Lung (tissue), 12 donors: Measurements from ENCODE around the gene RCE1. TPM values are rescaled to one million over a fixed set of nuclear protein-coding genes. Genes with fewer than 3 reads are reported as not detected.
"Not testable (repeated sequence)": the region's sequence is repeated elsewhere in the genome, so short reads cannot be mapped to it uniquely, and the experiment has no call there.

ENCODE experiments used
- ATAC-seq: fragments of 200-7000 bp; cut with Tn5 transposase; one replicate; pipeline ENCODE4 v1.9.1; 2020; ENCODE audit warnings: moderate number of reproducible peaks; ENCODE audit not compliant: insufficient read depth, low FRiP score
- DNase-seq, 3 donors: peaks; one replicate each; pipeline ENCODE4 v3.0.0-alpha.2; 2013 to 2017
- H3K27ac ChIP-seq, 2 donors: one replicate each; pipeline ENCODE4 v1.5.1; 2013; ENCODE audit warnings: mild to moderate bottlenecking in 2 of 2, moderate library complexity in 2 of 2, control low read depth in 1 of 2, inconsistent platforms in 1 of 2, low read depth in 1 of 2, low read length in 1 of 2
- H3K27me3 ChIP-seq, 3 donors: one replicate each; pipeline ENCODE4 v1.5.1; 2013; ENCODE audit warnings: low read length in 2 of 3; ENCODE audit not compliant: control insufficient read depth in 3 of 3, insufficient read depth in 3 of 3
- H3K36me3 ChIP-seq, 4 donors: one replicate each; pipeline ENCODE4 v1.5.1; 2013; ENCODE audit warnings: low read length in 4 of 4, mild to moderate bottlenecking in 1 of 4, moderate library complexity in 1 of 4; ENCODE audit not compliant: control insufficient read depth in 4 of 4, insufficient read depth in 4 of 4
- H3K4me1 ChIP-seq, 5 donors: one replicate each; pipeline ENCODE4 v1.5.1; 2013; ENCODE audit warnings: low read length in 5 of 5, mild to moderate bottlenecking in 2 of 5, moderate library complexity in 1 of 5; ENCODE audit not compliant: control insufficient read depth in 5 of 5, insufficient read depth in 5 of 5
- H3K4me3 ChIP-seq: one replicate; pipeline ENCODE4 v1.5.1; 2013; ENCODE audit warnings: mild to moderate bottlenecking, control low read depth, moderate library complexity
- H3K9ac ChIP-seq, 2 donors: one replicate each; pipeline ENCODE4 v1.5.1; 2013; ENCODE audit warnings: low read length in 2 of 2, control low read depth in 1 of 2; ENCODE audit not compliant: insufficient read depth in 1 of 2
- H3K9me3 ChIP-seq, 4 donors: one replicate each; pipeline ENCODE4 v1.5.1; 2013; ENCODE audit warnings: low read length in 3 of 4, mild to moderate bottlenecking in 1 of 4, moderate library complexity in 1 of 4; ENCODE audit not compliant: control insufficient read depth in 4 of 4, insufficient read depth in 3 of 4
- CTCF ChIP-seq: IDR thresholded peaks from 2 replicates; pipeline ENCODE4 v1.5.1; 2012; ENCODE audit warnings: mild to moderate bottlenecking; ENCODE audit errors: control extremely low read depth, extremely low read depth
- WGBS, 2 donors: extraction: QIAGEN DNeasy Blood & Tissue Kit; methylation state at CpG; one replicate each; pipeline ENCODE4 v1.1.7; 2013; 5-methylcytosine and 5-hydroxymethylcytosine counted together
- polyA plus RNA-seq, 2 donors: library from polyadenylated mRNA; stranded (reverse); fragments of 200-250 nt; gene quantifications; one replicate each; pipeline ENCODE4 v1.2.1, GENCODE V29; 2013
- total RNA-seq, 2 donors: library from RNA; depleted of rRNA in 1 of 2; stranded (reverse); fragments of >200 nt in 1 of 2; gene quantifications; one replicate each; pipeline ENCODE4 v1.2.1, GENCODE V29; 2014 to 2021
- donor health status: control.
- donor health status: control.
- donor health status: Bipolar disorder and iron deficiency.
- donor health status: healthy.
- donor health status: DM: yes; HTN: yes; CAD: no.

RCE1 gene
- total and polyA plus RNA-seq, 4 donors = 8.7 to 24.0 (median 21.2) TPM

GRCh38 chr11:66818231-66818955 is 24.8 kb upstream of the RCE1 start:
- DNase-seq (no peak), ATAC-seq (no peak)
- H3K4me1 ChIP-seq = no peaks in the 10 kb centered on the region
- no peaks in the 10 kb centered on the region for H3K27me3 ChIP-seq
- H3K9ac ChIP-seq = no peak overlapping the region
- H3K4me3 ChIP-seq = no peak overlapping the region
- no peak for TF ChIP-seq CTCF
- peaks cover 0 to 5% (median 0%) of the 10 kb centered on the region in 4 donors for H3K36me3 ChIP-seq
- no peak overlapping the region for H3K27ac ChIP-seq
- H3K9me3 ChIP-seq = no peaks in the 10 kb centered on the region
- WGBS, 2 donors = 75 to 86% methylated on average over 3 of the region's 3 CpGs

- DNase-seq (no peak), ATAC-seq (no peak)
Measured at GRCh38 chr11:66820381-66820780, 22.9 kb upstream of the RCE1 start.

GRCh38 chr11:66820901-66821300 is 22.3 kb upstream of the RCE1 start:
- TF ChIP-seq CTCF = no peak
- Histone ChIP-seq H3K27me3 (no peaks in the 10 kb centered on the region), H3K9me3 (no peaks in the 10 kb centered on the region), H3K36me3 (peaks cover 0 to 5% (median 0%) of the 10 kb centered on the region in 4 donors), H3K9ac (no peak overlapping the region), H3K4me3 (no peak overlapping the region), H3K27ac (no peak overlapping the region), H3K4me1 (no peaks in the 10 kb centered on the region)
- ATAC-seq = no peak
- no peak for DNase-seq
- 92% methylated on average over 3 of the region's 3 CpGs for WGBS, 2 donors

More at GRCh38 chr11:66820381-66820780, 22.9 kb upstream of the RCE1 start:
- Histone ChIP-seq H3K27ac (no peak overlapping the region), H3K36me3 (peaks cover 0 to 5% (median 0%) of the 10 kb centered on the region in 4 donors), H3K9me3 (no peaks in the 10 kb centered on the region), H3K4me3 (no peak overlapping the region), H3K27me3 (no peaks in the 10 kb centered on the region), H3K9ac (no peak overlapping the region), H3K4me1 (no peaks in the 10 kb centered on the region)
- WGBS, 2 donors = 92 to 95% methylated on average over 3 of the region's 3 CpGs
- no peak for TF ChIP-seq CTCF

GRCh38 chr11:66823700-66824099 is 19.5 kb upstream of the RCE1 start:
- Histone ChIP-seq H3K9ac (no peak overlapping the region), H3K27ac (no peak overlapping the region), H3K4me1 (no peaks in the 10 kb centered on the region), H3K36me3 (peaks cover 0 to 5% (median 0%) of the 10 kb centered on the region in 4 donors), H3K9me3 (no peaks in the 10 kb centered on the region), H3K27me3 (no peaks in the 10 kb centered on the region), H3K4me3 (no peak overlapping the region)
- WGBS, 2 donors = 97 to 98% methylated on average over 4 of the region's 4 CpGs
- no peak for TF ChIP-seq CTCF
- no peak for ATAC-seq
- no peak for DNase-seq

GRCh38 chr11:66824573-66824972 is 18.7 kb upstream of the RCE1 start:
- H3K27me3 ChIP-seq, ATAC-seq, DNase-seq, H3K27ac ChIP-seq, H3K36me3 ChIP-seq, H3K9me3 ChIP-seq, H3K4me3 ChIP-seq, H3K4me1 ChIP-seq, H3K9ac ChIP-seq: not testable (repeated sequence)
- WGBS, 2 donors = 98 to 99% methylated on average over 3 of the region's 4 CpGs
